H1 (cell line): ENCODE results near the gene ARHGAP8.

ENCODE experiments used
- CTCF ChIP-seq, 3 experiments: IDR thresholded peaks; 1 replicate in 2 of 3; 2 replicates in 1 of 3; pipeline versions ENCODE4 v1.5.1 to v1.6.1; 2011; ENCODE audit warnings: low read length in 3 of 3, mild to moderate bottlenecking in 3 of 3, inconsistent platforms in 2 of 3, low read depth in 1 of 3, moderate library complexity in 1 of 3; ENCODE audit not compliant: insufficient read depth in 1 of 3; ENCODE audit errors: control extremely low read depth in 1 of 3
- E2F6 ChIP-seq: IDR thresholded peaks from 2 replicates; pipeline ENCODE4 v1.6.1; 2012; ENCODE audit warnings: inconsistent platforms
- EGR1 ChIP-seq: IDR thresholded peaks from 2 replicates; pipeline ENCODE4 v1.6.1; 2011; ENCODE audit warnings: low read depth, low read length, borderline replicate concordance
- EP300 ChIP-seq, 2 experiments: IDR thresholded peaks; 1 replicate in 1 of 2; 2 replicates in 1 of 2; pipeline ENCODE4 v1.6.1; 2011 to 2012; ENCODE audit warnings: low read depth in 2 of 2, low read length in 2 of 2, mild to moderate bottlenecking in 2 of 2, borderline replicate concordance in 1 of 2, inconsistent platforms in 1 of 2, moderate library complexity in 1 of 2
- FOSL1 ChIP-seq: IDR thresholded peaks from 2 replicates; pipeline ENCODE4 v1.6.1; 2011; ENCODE audit warnings: mild to moderate bottlenecking, low read depth, low read length, moderate library complexity; ENCODE audit not compliant: insufficient read depth
- POLR2A ChIP-seq, 2 experiments: IDR thresholded peaks; 1 replicate in 1 of 2; 2 replicates in 1 of 2; pipeline ENCODE4 v1.6.1; 2011; ENCODE audit warnings: low read depth in 2 of 2, low read length in 2 of 2, mild to moderate bottlenecking in 2 of 2; ENCODE audit errors: control extremely low read depth in 1 of 2
- RNF2 ChIP-seq: fragments of 200-900, 300-1000 bp; sonication (generic); IDR thresholded peaks from 2 replicates; pipeline ENCODE4 v1.7.1; 2016; ENCODE audit warnings: borderline replicate concordance, low read depth, mild to moderate bottlenecking, antibody characterized with exemption, low read length; ENCODE audit not compliant: poor library complexity, severe bottlenecking; ENCODE audit errors: missing control alignments
- TCF12 ChIP-seq: IDR thresholded peaks from 2 replicates; pipeline ENCODE4 v1.6.1; 2011; ENCODE audit warnings: low read depth, mild to moderate bottlenecking, low read length
- ZNF274 ChIP-seq: IDR thresholded peaks from 2 replicates; pipeline ENCODE4 v1.7.0; 2012; ENCODE audit warnings: low read length, borderline replicate concordance; ENCODE audit errors: extremely low read depth

- TF ChIP-seq CTCF (IDR thresholded peaks at IDR 0.05; ENCODE audit: control extremely low read depth in 1 of 3, insufficient read depth in 1 of 3, low read depth in 1 of 3, low read length in 3 of 3) (no peak), RNF2 (no peak), E2F6 (no peak), ZNF274 (no peak), FOSL1 (no peak), EP300 (IDR thresholded peaks at IDR 0.05; ENCODE audit: borderline replicate concordance in 1 of 2, low read depth in 2 of 2, low read length in 2 of 2) (no peak), EGR1 (no peak), TCF12 (no peak), POLR2A (IDR thresholded peaks at IDR 0.05; ENCODE audit: control extremely low read depth in 1 of 2, low read depth in 2 of 2, low read length in 2 of 2) (no peak)
Measured at GRCh38 chr22:44813416-44813815, 61.0 kb downstream of the ARHGAP8 start.
